ACC112 (cell line): ENCODE measurements around the gene RBFOX2.

Experiments used
- H2AFZ ChIP-seq: fragments of 200-600 bp; sonication (generic); one replicate; pipeline ENCODE4 v1.6.0; 2017; ENCODE audit warnings: antibody characterized with exemption, low read length; ENCODE audit not compliant: unreplicated experiment
- H3K27ac ChIP-seq: fragments of 200-600 bp; sonication (generic); 2 replicates; pipeline ENCODE4 v1.5.1; 2014; ENCODE audit warnings: low read depth, mild to moderate bottlenecking, antibody characterized with exemption, low read length, moderate library complexity
- H3K27me3 ChIP-seq: fragments of 200-600 bp; sonication (generic); 2 replicates; pipeline ENCODE4 v1.6.1; 2014; ENCODE audit warnings: mild to moderate bottlenecking, antibody characterized with exemption, low read length, moderate library complexity, mixed read lengths; ENCODE audit not compliant: insufficient read depth
- H3K36me3 ChIP-seq: fragments of 200-600 bp; sonication (generic); 2 replicates; pipeline ENCODE4 v1.6.1; 2016; ENCODE audit warnings: mild to moderate bottlenecking, antibody characterized with exemption, low read length, moderate library complexity, mixed read lengths; ENCODE audit not compliant: insufficient read depth
- H3K4me1 ChIP-seq: fragments of 200-600 bp; sonication (generic); one replicate; pipeline ENCODE4 v1.6.1; 2016; ENCODE audit warnings: low read length, mixed read lengths; ENCODE audit not compliant: insufficient read depth, unreplicated experiment, control insufficient read depth
- H3K4me3 ChIP-seq: fragments of 200-600 bp; sonication (generic); 2 replicates; pipeline ENCODE4 v1.5.1; 2014; ENCODE audit warnings: mild to moderate bottlenecking, low read depth, low read length
- H3K79me2 ChIP-seq: fragments of 200-600 bp; sonication (generic); one replicate; pipeline ENCODE4 v1.6.0; 2016; ENCODE audit warnings: low read length; ENCODE audit not compliant: control insufficient read depth, unreplicated experiment, insufficient read depth

Gene RBFOX2

DNA sequence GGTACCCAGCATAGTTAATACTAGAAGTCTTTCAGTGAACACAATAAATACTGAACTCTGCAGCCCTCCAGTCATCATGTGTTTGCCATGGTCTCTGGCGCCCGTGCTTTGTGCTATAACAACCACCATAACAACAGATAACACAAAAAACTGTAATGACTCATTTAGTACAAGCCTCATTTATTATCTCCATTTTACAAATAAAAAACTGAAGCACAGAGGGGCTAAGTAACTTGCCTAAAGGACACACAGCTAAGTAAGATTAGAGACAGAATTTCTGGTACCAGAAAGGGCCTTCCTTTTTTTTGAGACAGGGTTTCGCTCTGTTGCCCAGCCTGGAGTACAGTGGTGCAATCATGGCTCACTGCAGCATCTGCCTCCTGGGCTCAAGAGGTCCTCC is 19.5 kb downstream of the RBFOX2 start:
- peaks cover 59% of the 10 kb centered on the region for H3K79me2 ChIP-seq
- no peak overlapping the region for H3K4me3 ChIP-seq
- H3K27me3 ChIP-seq, result no peaks in the 10 kb centered on the region
- no peaks in the 10 kb centered on the region for H3K36me3 ChIP-seq
- H3K27ac ChIP-seq, result peak overlapping the region; percentile 23; the same call in 1 of the 2 replicates
- no peak overlapping the region for H2AFZ ChIP-seq
- peaks cover 13% of the 10 kb centered on the region for H3K4me1 ChIP-seq

DNA sequence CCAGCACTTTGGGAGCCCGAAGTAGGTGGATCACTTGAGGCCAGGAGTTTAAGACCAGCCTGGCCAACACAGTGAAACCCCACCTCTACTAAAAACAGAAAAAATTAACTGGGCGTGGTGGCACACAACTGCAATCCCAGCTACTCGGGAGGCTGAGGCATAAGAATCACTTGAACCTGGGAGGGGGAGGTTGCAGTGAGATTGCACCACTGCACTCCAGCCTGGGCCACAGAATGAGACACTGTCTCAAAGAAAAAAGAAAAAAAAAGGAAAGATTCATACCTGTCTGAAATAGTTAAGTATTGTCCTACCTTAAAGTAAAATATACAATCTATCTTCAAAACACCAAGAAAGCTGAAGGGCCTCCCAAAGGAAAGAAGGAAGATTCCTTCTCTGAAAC is 20.1 kb downstream of the RBFOX2 start:
- H3K27ac ChIP-seq, result peak overlapping the region; percentile 23; the same call in 1 of the 2 replicates

DNA sequence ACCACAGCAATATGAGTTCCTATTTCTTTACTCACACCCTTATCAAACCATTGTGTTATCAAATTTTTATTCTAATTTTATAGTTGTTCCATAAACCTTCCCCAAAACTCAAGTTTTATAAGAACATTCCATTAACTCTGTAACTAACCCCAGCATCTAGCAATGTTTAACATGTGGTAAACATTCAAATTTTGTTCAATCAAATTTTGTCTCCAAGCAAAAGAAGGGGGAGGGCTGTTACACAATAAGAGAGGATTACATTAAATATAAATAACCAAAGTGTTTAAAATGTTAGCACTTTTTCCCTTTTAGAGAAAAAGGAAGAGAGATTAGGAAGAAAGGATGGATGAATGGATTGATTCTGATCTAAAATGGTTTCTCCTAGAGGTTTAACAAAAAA is 20.5 kb downstream of the RBFOX2 start:
- Histone ChIP-seq H3K4me3 (no peak overlapping the region), H3K36me3 (no peaks in the 10 kb centered on the region), H3K79me2 (peaks cover 58% of the 10 kb centered on the region), H3K4me1 (peaks cover 13% of the 10 kb centered on the region), H2AFZ (no peak overlapping the region), H3K27ac (no peak overlapping the region), H3K27me3 (no peaks in the 10 kb centered on the region)

More for the DNA sequence above, 20.1 kb downstream of the RBFOX2 start:
- Histone ChIP-seq H2AFZ (no peak overlapping the region), H3K79me2 (peaks cover 59% of the 10 kb centered on the region), H3K27me3 (no peaks in the 10 kb centered on the region), H3K4me3 (no peak overlapping the region), H3K36me3 (no peaks in the 10 kb centered on the region), H3K4me1 (peaks cover 13% of the 10 kb centered on the region)

DNA sequence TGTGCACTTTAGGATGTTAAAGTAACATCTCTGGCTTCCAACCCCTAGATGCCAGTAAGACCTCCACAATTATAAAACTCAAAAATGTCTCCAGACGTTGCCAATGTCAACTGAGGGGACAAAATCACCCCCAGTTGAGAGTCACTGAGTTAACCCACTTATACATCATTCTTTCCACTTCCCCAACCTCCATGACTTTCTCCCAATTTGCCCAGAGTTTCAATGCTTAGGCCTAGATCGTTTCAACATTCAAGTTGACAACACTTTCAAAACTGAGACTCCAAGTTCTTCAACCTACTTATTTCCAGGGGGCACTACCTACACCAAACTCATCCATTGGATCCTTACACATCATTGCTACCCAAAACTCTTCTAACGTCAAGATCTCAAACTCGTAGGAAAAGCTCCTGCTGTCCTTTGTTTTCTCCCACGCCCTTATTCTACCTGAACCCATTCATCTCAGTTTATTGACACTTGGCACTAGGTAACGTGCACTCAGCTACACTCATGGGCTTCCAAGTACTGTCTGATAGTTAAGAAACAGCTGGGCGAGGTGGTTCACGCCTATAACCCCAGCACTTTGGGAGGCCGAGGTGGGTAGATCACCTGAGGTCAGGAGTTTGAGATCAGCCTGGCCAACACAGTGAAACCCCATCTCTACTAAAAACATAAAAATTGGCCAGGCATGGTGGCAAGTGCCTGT is 24.5 kb downstream of the RBFOX2 start:
- no peaks in the 10 kb centered on the region for H3K36me3 ChIP-seq

DNA sequence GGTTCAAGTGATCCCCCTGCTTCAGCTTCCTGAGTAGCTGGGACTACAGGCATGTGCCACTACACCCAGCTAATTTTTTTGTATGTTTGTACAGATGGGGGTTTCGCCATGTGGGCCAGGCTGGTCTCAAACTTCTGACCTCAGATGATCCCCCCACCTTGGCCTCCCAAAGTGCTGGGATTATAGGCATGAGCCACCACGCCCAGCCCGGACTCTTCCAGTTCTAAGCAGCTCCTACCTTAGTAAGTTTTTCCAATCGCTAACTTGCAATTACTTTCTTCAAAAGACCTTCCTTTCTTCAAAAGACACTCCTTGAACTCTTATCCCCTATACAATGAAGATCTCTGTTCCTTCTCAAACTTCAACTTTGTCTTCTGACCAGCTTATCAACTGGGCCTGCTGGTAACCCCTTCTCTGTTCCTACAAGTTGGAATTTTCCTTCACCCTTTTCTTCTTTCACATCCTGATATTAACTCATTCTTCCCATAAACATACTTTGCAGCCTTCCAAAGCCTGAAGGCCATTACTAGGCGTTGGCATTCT is 25.8 kb downstream of the RBFOX2 start:
- no peaks in the 10 kb centered on the region for H3K4me1 ChIP-seq
- no peaks in the 10 kb centered on the region for H3K27me3 ChIP-seq
- peaks cover 46% of the 10 kb centered on the region for H3K79me2 ChIP-seq
- no peak overlapping the region for H3K4me3 ChIP-seq
- H3K27ac ChIP-seq, result no peak overlapping the region
- H3K36me3 ChIP-seq, result no peaks in the 10 kb centered on the region
- no peak overlapping the region for H2AFZ ChIP-seq

More for the DNA sequence above, 24.5 kb downstream of the RBFOX2 start:
- H2AFZ ChIP-seq, result no peak overlapping the region
- peaks cover 4% of the 10 kb centered on the region for H3K4me1 ChIP-seq
- H3K79me2 ChIP-seq, result peaks cover 48% of the 10 kb centered on the region
- H3K27me3 ChIP-seq, result no peaks in the 10 kb centered on the region
- no peak overlapping the region for H3K4me3 ChIP-seq
- H3K27ac ChIP-seq, result no peak overlapping the region

DNA sequence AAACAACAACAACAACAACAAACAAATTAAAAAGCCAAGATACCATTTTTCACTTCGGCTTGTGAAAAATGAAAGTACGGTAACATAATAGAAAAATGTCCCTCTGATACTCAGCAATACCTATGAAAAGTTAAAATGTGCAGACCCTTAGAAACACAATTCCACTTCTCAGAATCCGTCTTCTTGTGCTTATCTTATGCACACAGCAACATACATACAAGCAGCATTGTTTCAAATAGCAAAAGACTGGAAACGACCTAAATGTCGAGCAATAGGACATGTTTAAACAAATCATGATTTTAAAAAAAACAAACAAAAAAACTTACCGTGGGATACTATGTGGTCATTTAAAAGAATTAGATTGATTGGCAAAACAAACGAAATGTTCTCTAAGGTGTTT is 26.5 kb downstream of the RBFOX2 start:
- no peaks in the 10 kb centered on the region for H3K27me3 ChIP-seq
- H3K4me1 ChIP-seq, result peaks cover 2% of the 10 kb centered on the region
- peaks cover 46% of the 10 kb centered on the region for H3K79me2 ChIP-seq
- no peaks in the 10 kb centered on the region for H3K36me3 ChIP-seq
- no peak overlapping the region for H3K4me3 ChIP-seq
- H3K27ac ChIP-seq, result no peak overlapping the region
- no peak overlapping the region for H2AFZ ChIP-seq

DNA sequence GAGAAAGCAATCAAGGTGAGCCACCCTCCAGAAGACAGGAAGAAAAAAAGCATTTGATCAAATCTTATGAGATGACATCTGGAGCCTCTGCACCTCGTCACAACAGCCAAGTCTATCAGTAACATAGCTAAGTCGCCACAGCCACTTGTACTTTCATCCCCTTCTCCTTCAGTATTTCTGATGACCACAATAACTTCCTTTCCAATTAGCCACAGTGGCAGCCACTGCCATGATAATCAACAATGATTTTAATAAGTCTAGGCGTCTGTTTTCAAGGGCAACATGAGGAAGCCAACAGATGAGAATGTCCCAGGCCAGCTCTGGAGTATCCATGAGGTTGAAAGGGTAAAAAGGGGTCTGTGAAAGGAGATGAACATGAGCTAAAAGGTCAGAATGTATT is 29.9 kb downstream of the RBFOX2 start:
- Histone ChIP-seq H3K27me3 (no peaks in the 10 kb centered on the region), H3K4me3 (no peak overlapping the region), H3K4me1 (peaks cover 25% of the 10 kb centered on the region), H3K36me3 (no peaks in the 10 kb centered on the region), H2AFZ (no peak overlapping the region), H3K27ac (no peak overlapping the region), H3K79me2 (peaks cover 28% of the 10 kb centered on the region)

DNA sequence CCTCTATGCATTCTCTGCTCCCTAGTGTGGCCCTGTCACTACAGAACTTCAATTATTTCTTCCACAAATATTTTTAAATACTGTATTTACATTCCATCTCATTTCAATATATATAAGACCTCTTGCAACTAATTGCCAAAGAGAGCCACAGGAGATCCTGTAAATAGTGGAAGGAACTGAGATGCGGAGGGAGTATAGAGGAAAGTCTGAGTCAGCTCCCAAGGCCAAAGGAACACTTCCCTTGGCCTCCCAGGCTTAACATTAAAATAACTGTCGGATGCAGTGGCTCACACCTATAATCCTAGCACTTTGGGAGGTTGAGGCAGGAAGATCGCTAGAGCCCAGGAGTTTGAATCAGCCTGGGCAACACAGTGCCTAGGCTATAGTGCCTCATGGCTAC is 31.2 kb downstream of the RBFOX2 start:
- Histone ChIP-seq H3K4me1 (peaks cover 25% of the 10 kb centered on the region), H3K27ac (no peak overlapping the region), H3K79me2 (peaks cover 27% of the 10 kb centered on the region), H3K4me3 (no peak overlapping the region), H3K27me3 (no peaks in the 10 kb centered on the region), H2AFZ (no peak overlapping the region), H3K36me3 (no peaks in the 10 kb centered on the region)

DNA sequence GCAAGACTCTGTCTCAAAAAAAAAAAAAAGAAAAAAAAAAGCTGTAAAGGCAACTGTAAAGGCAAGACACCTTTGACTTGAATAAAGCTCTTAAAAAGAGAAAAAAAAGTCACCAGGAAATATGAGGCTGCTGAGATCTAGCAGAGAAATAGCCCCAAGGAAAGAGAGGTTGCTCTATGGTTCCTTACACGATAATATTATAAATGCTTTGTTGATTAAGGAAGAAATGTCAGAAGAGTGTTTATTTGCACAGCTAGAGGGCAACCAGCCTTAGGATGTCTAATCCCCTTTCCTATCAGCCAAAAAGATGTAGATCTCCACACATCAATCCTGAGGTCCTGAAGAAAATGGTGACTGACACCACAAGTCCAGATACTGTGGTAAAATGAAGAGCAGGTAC is 32.0 kb downstream of the RBFOX2 start:
- no peak overlapping the region for H3K27ac ChIP-seq
- no peak overlapping the region for H3K4me3 ChIP-seq
- peaks cover 25% of the 10 kb centered on the region for H3K4me1 ChIP-seq
- H3K79me2 ChIP-seq, result peaks cover 24% of the 10 kb centered on the region
- no peaks in the 10 kb centered on the region for H3K27me3 ChIP-seq
- H2AFZ ChIP-seq, result no peak overlapping the region
- H3K36me3 ChIP-seq, result no peaks in the 10 kb centered on the region

DNA sequence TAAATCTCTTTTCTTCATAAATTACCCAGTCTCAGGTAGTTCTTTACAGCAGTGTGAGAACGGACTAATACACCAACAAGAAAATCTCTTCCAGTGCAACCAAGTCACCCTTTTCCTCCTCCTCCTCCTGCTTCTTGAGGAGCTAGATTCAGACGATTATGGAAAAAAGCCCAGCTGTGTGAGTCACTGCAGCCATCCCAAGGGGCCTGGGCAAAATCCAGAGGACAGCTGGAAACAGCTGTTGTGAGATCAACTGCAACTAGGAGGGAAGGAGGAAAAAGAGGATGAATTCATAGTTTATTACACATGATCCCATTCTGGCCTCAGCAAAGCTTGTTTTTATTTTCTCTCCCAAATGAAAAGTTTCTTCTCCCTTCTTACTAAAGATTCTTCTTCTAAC is 32.9 kb downstream of the RBFOX2 start:
- peaks cover 25% of the 10 kb centered on the region for H3K4me1 ChIP-seq
- H3K79me2 ChIP-seq, result peaks cover 24% of the 10 kb centered on the region
- H3K36me3 ChIP-seq, result no peaks in the 10 kb centered on the region
- no peak overlapping the region for H2AFZ ChIP-seq
- H3K27ac ChIP-seq, result peak overlapping the region; percentile 43
- H3K4me3 ChIP-seq, result peak overlapping the region; percentile 27; the same call in 1 of the 2 replicates
- H3K27me3 ChIP-seq, result no peaks in the 10 kb centered on the region

DNA sequence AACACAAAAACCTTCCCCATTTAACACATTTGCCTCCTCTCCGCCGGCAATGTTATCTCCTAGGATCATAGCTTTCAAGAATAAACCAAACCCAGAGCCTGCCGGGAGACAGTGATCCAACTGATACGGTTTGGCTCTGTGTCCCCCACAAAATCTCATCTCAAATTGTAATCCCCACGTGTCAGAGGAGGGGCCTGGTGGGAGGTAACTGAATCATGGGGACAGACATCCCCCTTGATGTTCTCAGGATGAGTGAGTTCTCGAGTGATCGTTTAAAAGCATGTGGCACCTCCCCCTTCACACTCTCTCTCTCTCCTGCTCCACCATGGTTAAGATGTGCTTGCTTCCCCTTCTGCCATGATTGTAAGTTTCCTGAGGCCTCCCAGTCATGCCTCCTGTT is 33.3 kb downstream of the RBFOX2 start:
- H3K79me2 ChIP-seq, result peaks cover 20% of the 10 kb centered on the region
- peak overlapping the region; percentile 27; the same call in 1 of the 2 replicates for H3K4me3 ChIP-seq
- H2AFZ ChIP-seq, result no peak overlapping the region
- H3K27ac ChIP-seq, result peak overlapping the region; percentile 43
- no peaks in the 10 kb centered on the region for H3K27me3 ChIP-seq
- no peaks in the 10 kb centered on the region for H3K36me3 ChIP-seq
- peaks cover 25% of the 10 kb centered on the region for H3K4me1 ChIP-seq
